ENCODE results near the gene GREB1L.

GREB1L gene

DNA sequence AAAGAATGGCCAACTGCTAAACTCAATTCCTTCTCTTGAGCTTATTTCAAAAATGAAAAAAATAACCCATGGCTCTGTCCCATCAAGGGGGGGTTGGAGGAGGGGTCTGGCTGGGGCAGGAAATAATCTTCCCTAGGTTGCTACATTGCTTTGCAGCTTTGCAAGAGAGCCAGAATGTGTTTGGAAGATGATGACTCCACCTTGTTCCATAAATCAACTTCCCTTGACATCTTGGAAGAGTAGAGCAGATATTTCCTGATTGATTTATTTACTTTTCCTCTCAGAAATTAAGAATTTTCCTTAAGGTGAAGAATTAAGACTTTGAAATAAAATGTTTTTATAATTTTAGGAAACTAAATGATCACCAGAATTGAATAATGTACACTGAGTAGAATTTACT is 317.2 kb downstream of the GREB1L start:
- Histone ChIP-seq H2AFZ (ENCODE audit: low read length) (no peak overlapping the region), H3K36me3 (ENCODE audit: insufficient read depth, low read length) (peaks cover 69% of the 10 kb centered on the region)

GRCh38 chr18:21571772-21572171 is 329.7 kb downstream of the GREB1L start:
- no peak overlapping the region for H3K4me2 ChIP-seq (ENCODE audit: low read length)
- H3K79me2 ChIP-seq (ENCODE audit: insufficient read depth, low read length) = no peaks in the 10 kb centered on the region
- no peak overlapping the region for H2AFZ ChIP-seq (ENCODE audit: low read length)
- H4K20me1 ChIP-seq (ENCODE audit: insufficient read depth, low read length) = no peaks in the 10 kb centered on the region
- H3K9me2 ChIP-seq (ENCODE audit: low read depth, low read length) = no peaks in the 10 kb centered on the region
- no peak overlapping the region for H3K9ac ChIP-seq (ENCODE audit: low read length)
- peaks cover 91% of the 10 kb centered on the region for H3K36me3 ChIP-seq (ENCODE audit: insufficient read depth, low read length)
- H3K4me1 ChIP-seq (ENCODE audit: insufficient read depth, low read length, severe bottlenecking) = no peaks in the 10 kb centered on the region
- no peak for TF ChIP-seq CTCF (IDR thresholded peaks at IDR 0.05; ENCODE audit: low read length)
- no peaks in the 10 kb centered on the region for H3F3A ChIP-seq (ENCODE audit: insufficient read depth, low read length)
- H3K27me3 ChIP-seq (ENCODE audit: insufficient read depth, low read length) = no peaks in the 10 kb centered on the region
- no peak overlapping the region for H3K27ac ChIP-seq (ENCODE audit: low read depth, low read length, poor library complexity, severe bottlenecking)
- no peak overlapping the region for H3K4me3 ChIP-seq (ENCODE audit: low read depth, low read length, poor library complexity, severe bottlenecking)
- H3K9me3 ChIP-seq (ENCODE audit: low read length) = no peaks in the 10 kb centered on the region

More for the DNA sequence above, 317.2 kb downstream of the GREB1L start:
- Histone ChIP-seq H3K9me2 (ENCODE audit: low read depth, low read length) (no peaks in the 10 kb centered on the region), H3K9me3 (ENCODE audit: low read length) (no peaks in the 10 kb centered on the region), H3K27ac (ENCODE audit: low read depth, low read length, poor library complexity, severe bottlenecking) (no peak overlapping the region), H4K20me1 (ENCODE audit: insufficient read depth, low read length) (no peaks in the 10 kb centered on the region), H3K79me2 (ENCODE audit: insufficient read depth, low read length) (no peaks in the 10 kb centered on the region), H3K4me3 (ENCODE audit: low read depth, low read length, poor library complexity, severe bottlenecking) (no peak overlapping the region), H3F3A (ENCODE audit: insufficient read depth, low read length) (no peaks in the 10 kb centered on the region), H3K9ac (ENCODE audit: low read length) (no peak overlapping the region), H3K27me3 (ENCODE audit: insufficient read depth, low read length) (no peaks in the 10 kb centered on the region), H3K4me2 (ENCODE audit: low read length) (no peak overlapping the region), H3K4me1 (ENCODE audit: insufficient read depth, low read length, severe bottlenecking) (no peaks in the 10 kb centered on the region)
- no peak for TF ChIP-seq CTCF (IDR thresholded peaks at IDR 0.05; ENCODE audit: low read length)
- TF ChIP-seq EZH2 (IDR thresholded peaks at IDR 0.05; ENCODE audit: borderline replicate concordance, low read length) = no peak
